ENCODE measurements around the gene MIPOL1.
"Not testable (repeated sequence)": the region's sequence is repeated elsewhere in the genome, so short reads cannot be mapped to it uniquely, and the experiment has no call there.

GRCh38 chr14:37236044-37236443 lies 38.3 kb downstream of the MIPOL1 start:
- not testable (repeated sequence) for TF ChIP-seq EZH2 (IDR thresholded peaks at IDR 0.05; ENCODE audit: insufficient read depth, poor library complexity, severe bottlenecking); EZH2phosphoT487 (IDR thresholded peaks at IDR 0.05; ENCODE audit: insufficient read depth, low read depth)
